Breast epithelium (tissue), 4 donors: ENCODE data around the gene BPIFB3. TPM values are rescaled to one million over a fixed set of nuclear protein-coding genes. Genes with fewer than 3 reads are reported as not detected.

Experiments
- DNase-seq, 2 donors: peaks; one replicate each; pipeline ENCODE4 v3.0.0-alpha.2; 2019; ENCODE audit warnings: low spot score in 2 of 2
- H3K27ac ChIP-seq, 2 donors: fragments of 200-600 bp; sonication (generic) in 1 of 2; one replicate each; pipeline ENCODE4 v1.5.1; 2016 to 2019; ENCODE audit warnings: mild to moderate bottlenecking in 1 of 2
- H3K27me3 ChIP-seq, 2 donors: fragments of 200-600 bp; sonication (generic) in 1 of 2; one replicate each; pipeline versions ENCODE4 v1.5.1 to v1.6.0; 2017 to 2019; ENCODE audit warnings: control low read depth in 1 of 2, mild to moderate bottlenecking in 1 of 2
- H3K36me3 ChIP-seq: fragments of 200-600 bp; one replicate; pipeline ENCODE4 v1.5.1; 2019
- H3K4me1 ChIP-seq, 2 donors: fragments of 200-600 bp; sonication (generic); one replicate each; pipeline ENCODE4 v1.5.1; 2016 to 2019; ENCODE audit warnings: control low read depth in 1 of 2
- H3K4me3 ChIP-seq, 3 donors: fragments of 200-600 bp; sonication (generic); 1 replicate in 2 of 3; 2 replicates in 1 of 3; pipeline ENCODE4 v1.5.1; 2016 to 2019; ENCODE audit warnings: mild to moderate bottlenecking in 3 of 3, moderate library complexity in 2 of 3
- H3K9me3 ChIP-seq, 2 donors: fragments of 200-600 bp; sonication (generic) in 1 of 2; one replicate each; pipeline ENCODE4 v1.5.1; 2016 to 2019; ENCODE audit warnings: control low read depth in 1 of 2
- CTCF ChIP-seq, 3 donors: fragments of 450-650 bp; IDR thresholded peaks; one replicate each; pipeline ENCODE4 v1.5.1; 2016 to 2017; ENCODE audit warnings: antibody characterized with exemption in 3 of 3, mild to moderate bottlenecking in 3 of 3, moderate library complexity in 3 of 3
- POLR2A ChIP-seq: fragments of 450-650 bp; IDR thresholded peaks from one replicate; pipeline ENCODE4 v1.6.1; 2016; ENCODE audit warnings: antibody characterized with exemption, mild to moderate bottlenecking, moderate library complexity
- POLR2AphosphoS5 ChIP-seq, 3 donors: sonication (generic); formaldehyde crosslinking; IDR thresholded peaks; one replicate each; pipeline ENCODE4 v1.6.1; 2017; ENCODE audit warnings: antibody characterized with exemption in 3 of 3
- intact Hi-C: fragments of 100-400 bp; cut with DNase I; formaldehyde crosslinking; loops from one replicate; pipeline ENCODE4 v1.15.1; 2023; ENCODE audit warnings: low total_unique reads
- total RNA-seq, 3 donors: library from RNA; depleted of rRNA; stranded (reverse); fragments of >200 nt; gene quantifications; one replicate each; pipeline ENCODE4 v1.1.0, GENCODE V29; 2016

BPIFB3 gene
- total RNA-seq, 3 donors from 2014 or later, result not detected

GRCh38 chr20:33006776-33007375, 46.8 kb upstream of the BPIFB3 start:
- H3K36me3 ChIP-seq, result no peaks in the 10 kb centered on the region
- H3K4me3 ChIP-seq, result no peak overlapping the region
- peaks cover 0 to 6% of the 10 kb centered on the region in 2 donors for H3K9me3 ChIP-seq
- intact Hi-C loops, result no loop called here
- no peaks in the 10 kb centered on the region for H3K27me3 ChIP-seq
- H3K4me1 ChIP-seq, result no peaks in the 10 kb centered on the region
- DNase-seq, result no peak
- TF ChIP-seq POLR2A (no peak), CTCF (IDR thresholded peaks at IDR 0.05) (no peak), POLR2AphosphoS5 (IDR thresholded peaks at IDR 0.05) (no peak)
- H3K27ac ChIP-seq, result no peak overlapping the region

- H3K27ac ChIP-seq, result no peak within 1 kb of the TSS
- H3K27me3 ChIP-seq, result no peaks in the 10 kb centered on the region
- peak in 1 of 2 donors; percentile 72 for DNase-seq
- H3K9me3 ChIP-seq, result peaks cover 0 to 6% of the 10 kb centered on the region in 2 donors
- no peaks in the 10 kb centered on the region for H3K4me1 ChIP-seq
- TF ChIP-seq CTCF (IDR thresholded peaks at IDR 0.05) (no peak), POLR2A (no peak), POLR2AphosphoS5 (IDR thresholded peaks at IDR 0.05) (no peak)
- intact Hi-C loops, result no loop called here
- H3K4me3 ChIP-seq, result no peak within 1 kb of the TSS
- no peaks in the 10 kb centered on the region for H3K36me3 ChIP-seq
These were observed 46.0 kb upstream of the BPIFB3 start, which contains the start of gene BPIFB2 for GRCh38 chr20:33007376-33008335. BPIFB2 (plus strand) TSS chr20:33007704; CDS start chr20:33008575, 871 bp downstream.

- TF ChIP-seq POLR2AphosphoS5 (IDR thresholded peaks at IDR 0.05) (no peak), POLR2A (no peak), CTCF (IDR thresholded peaks at IDR 0.05) (no peak)
- H3K9me3 ChIP-seq, result peaks cover 0 to 6% of the 10 kb centered on the region in 2 donors
- no peak overlapping the region for H3K27ac ChIP-seq
- intact Hi-C loops, result no loop called here
- DNase-seq, result no peak
- H3K27me3 ChIP-seq, result no peaks in the 10 kb centered on the region
- no peaks in the 10 kb centered on the region for H3K4me1 ChIP-seq
- H3K36me3 ChIP-seq, result no peaks in the 10 kb centered on the region
- no peak overlapping the region for H3K4me3 ChIP-seq
These were observed 45.1 kb upstream of the BPIFB3 start for GRCh38 chr20:33008336-33009213.

GRCh38 chr20:33009214-33010132, 44.2 kb upstream of the BPIFB3 start:
- H3K27me3 ChIP-seq, result no peaks in the 10 kb centered on the region
- intact Hi-C loops, result no loop called here
- no peaks in the 10 kb centered on the region for H3K4me1 ChIP-seq
- no peak overlapping the region for H3K27ac ChIP-seq
- no peak overlapping the region for H3K4me3 ChIP-seq
- peaks cover 0 to 6% of the 10 kb centered on the region in 2 donors for H3K9me3 ChIP-seq
- no peak for DNase-seq
- TF ChIP-seq POLR2AphosphoS5 (IDR thresholded peaks at IDR 0.05) (no peak), CTCF (IDR thresholded peaks at IDR 0.05) (no peak), POLR2A (no peak)
- H3K36me3 ChIP-seq, result no peaks in the 10 kb centered on the region
